Placental pericyte (primary cell): ENCODE results near the gene IGF1R. TPM values are rescaled to one million over a fixed set of nuclear protein-coding genes. Genes with fewer than 3 reads are reported as not detected.

Experiments
- small RNA-seq: library from RNA; depleted of rRNA; stranded (forward); fragments of <200 nt; gene quantifications from one replicate; pipeline ENCODE3, GENCODE V24; 2012; ENCODE audit warnings: low replicate concordance
- total RNA-seq: library from RNA; depleted of rRNA; stranded (reverse); fragments of >200 nt; gene quantifications from 2 replicates; pipeline ENCODE4 v1.2.3, GENCODE V29; 2012

Gene IGF1R
- 80.1 and 83.5 TPM in 2 replicates for total RNA-seq

DNA sequence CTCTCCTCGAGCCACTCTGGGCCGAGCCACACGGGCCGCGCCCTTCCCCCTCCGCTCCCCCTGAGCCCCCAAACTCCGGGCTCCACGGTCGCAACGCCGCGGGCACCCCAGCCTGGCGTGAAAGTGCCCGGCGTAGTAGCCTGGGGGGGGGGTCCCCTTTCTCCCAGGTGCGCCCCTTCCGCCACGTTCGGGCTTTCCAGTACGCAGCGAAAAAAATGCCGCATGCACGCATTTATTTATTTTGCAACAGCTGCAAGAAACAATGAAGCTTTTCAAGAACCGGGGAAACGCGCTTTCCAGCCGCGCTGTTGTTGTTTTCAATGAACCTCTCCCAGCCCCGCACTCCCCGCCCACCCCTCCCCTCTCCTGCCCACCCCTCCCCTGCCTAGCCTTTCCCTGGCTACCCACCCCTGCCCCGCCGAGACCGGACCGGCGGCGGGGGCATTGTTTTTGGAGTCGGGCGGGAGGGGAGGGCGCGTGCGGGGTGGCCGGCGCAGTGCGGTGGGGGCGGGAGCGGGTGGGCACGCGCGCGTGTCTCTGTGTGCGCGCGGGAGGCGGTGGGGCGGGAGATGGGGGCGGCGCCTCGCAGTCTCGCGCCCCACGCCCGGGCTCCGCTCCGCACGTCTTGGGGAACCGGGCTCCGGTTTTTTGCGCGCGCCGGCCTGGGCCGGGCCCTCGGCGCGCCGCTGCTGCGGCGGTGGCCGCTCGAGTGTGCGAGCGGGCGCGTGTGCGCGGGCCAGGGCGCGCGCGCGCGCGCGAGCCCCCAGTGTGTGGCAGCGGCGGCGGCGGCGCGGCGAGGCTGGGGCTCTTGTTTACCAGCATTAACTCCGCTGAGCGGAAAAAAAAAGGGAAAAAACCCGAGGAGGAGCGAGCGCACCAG, at the start of gene IGF1R:
Gene IGF1R (plus strand): TSS at position 766 of the 880 bp plus-strand sequence. CDS start 1,043 bp downstream, outside the sequence.

Small RNAs within 50 kb of the gene (small RNA-seq; reads per million reads assigned to genes)
- gene MIR4714, result not detected
